ENCODE data around the gene EVC2. TPM values are rescaled to one million over a fixed set of nuclear protein-coding genes. Genes with fewer than 3 reads are reported as not detected.

Gene EVC2
- total RNA-seq, 1 donor from 2014 or later = 8.2 TPM

DNA sequence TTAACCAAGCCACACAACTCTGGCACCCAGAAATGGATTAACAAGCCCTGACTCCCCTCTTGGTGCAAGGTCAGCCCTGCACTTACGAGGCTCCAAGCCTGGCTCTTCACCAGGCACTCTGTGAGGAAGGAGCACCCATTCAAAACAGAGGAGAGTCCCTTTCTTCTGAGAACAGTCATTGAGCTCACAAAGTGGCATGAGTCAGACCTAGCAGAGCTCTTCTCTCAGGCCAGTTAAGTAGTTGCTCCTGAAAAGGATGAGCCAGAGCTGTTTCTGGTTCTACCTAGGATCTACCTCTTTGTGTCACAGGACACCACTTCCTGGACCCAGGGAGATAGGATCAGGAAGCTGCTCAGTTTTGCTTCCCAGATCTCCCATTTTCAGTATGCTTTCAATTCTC, 48.2 kb downstream of the EVC2 start:
- TF ChIP-seq, protein P1, sequence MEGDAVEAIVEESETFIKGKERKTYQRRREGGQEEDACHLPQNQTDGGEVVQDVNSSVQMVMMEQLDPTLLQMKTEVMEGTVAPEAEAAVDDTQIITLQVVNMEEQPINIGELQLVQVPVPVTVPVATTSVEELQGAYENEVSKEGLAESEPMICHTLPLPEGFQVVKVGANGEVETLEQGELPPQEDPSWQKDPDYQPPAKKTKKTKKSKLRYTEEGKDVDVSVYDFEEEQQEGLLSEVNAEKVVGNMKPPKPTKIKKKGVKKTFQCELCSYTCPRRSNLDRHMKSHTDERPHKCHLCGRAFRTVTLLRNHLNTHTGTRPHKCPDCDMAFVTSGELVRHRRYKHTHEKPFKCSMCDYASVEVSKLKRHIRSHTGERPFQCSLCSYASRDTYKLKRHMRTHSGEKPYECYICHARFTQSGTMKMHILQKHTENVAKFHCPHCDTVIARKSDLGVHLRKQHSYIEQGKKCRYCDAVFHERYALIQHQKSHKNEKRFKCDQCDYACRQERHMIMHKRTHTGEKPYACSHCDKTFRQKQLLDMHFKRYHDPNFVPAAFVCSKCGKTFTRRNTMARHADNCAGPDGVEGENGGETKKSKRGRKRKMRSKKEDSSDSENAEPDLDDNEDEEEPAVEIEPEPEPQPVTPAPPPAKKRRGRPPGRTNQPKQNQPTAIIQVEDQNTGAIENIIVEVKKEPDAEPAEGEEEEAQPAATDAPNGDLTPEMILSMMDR (IDR thresholded peaks at IDR 0.05; ENCODE audit: insufficient read depth, low read length, severe bottlenecking) = no peak
- peaks cover 10% of the 10 kb centered on the region for H3K36me3 ChIP-seq (ENCODE audit: control insufficient read depth, insufficient read depth, low read length)
- FAIRE-seq (no peak), DNase-seq (ENCODE audit: low read depth) (peak; percentile 44)
- no peak overlapping the region for H3K4me3 ChIP-seq (ENCODE audit: low read depth, low read length)
- no peaks in the 10 kb centered on the region for H3K27me3 ChIP-seq (ENCODE audit: control insufficient read depth, insufficient read depth, low read length)

DNA sequence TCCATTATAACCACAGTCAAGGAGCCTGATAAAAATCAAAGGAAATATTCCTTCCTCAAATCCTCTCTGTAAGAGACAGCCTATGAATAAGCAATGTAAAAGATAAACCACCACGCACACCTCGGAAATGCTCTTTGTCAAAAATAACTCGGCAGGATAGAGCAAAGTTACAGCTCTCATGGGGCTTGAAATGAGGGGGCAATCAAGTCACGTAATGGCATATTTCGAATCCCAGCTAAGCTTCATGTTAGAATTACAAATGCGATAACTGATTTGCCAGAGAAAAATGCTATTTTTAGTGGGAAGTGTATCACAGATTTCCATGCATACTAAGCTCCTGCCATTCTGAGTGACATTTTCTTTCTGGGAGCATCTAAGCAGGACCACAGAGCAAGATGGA, 49.4 kb downstream of the EVC2 start:
- DNase-seq (ENCODE audit: low read depth) = no peak
- Histone ChIP-seq H3K4me3 (ENCODE audit: low read depth, low read length) (no peak overlapping the region), H3K36me3 (ENCODE audit: control insufficient read depth, insufficient read depth, low read length) (peaks cover 15% of the 10 kb centered on the region), H3K27me3 (ENCODE audit: control insufficient read depth, insufficient read depth, low read length) (no peaks in the 10 kb centered on the region)
- TF ChIP-seq, protein P1 (IDR thresholded peaks at IDR 0.05; ENCODE audit: insufficient read depth, low read length, severe bottlenecking) = no peak
- no peak for FAIRE-seq

DNA sequence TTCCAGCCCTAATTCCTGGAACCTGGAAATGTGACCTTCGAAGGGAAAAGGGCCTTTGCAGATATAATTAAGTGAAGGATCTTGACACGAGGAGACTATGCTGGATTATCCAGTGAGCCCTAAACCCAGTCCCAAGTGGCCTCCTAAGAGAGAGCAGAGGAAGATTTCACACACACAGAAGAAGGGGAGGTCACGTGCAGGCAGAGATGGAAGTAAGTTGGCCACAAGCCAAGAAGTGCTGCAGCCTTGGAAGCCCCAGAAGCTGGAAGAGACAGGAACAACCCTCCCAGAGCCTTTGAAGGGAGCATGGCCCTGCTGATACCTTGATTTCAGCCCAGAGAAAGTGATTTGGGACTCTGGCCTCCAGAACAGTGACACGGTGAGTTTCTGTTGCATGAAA, 51.9 kb downstream of the EVC2 start:
- TF ChIP-seq, protein P1 (IDR thresholded peaks at IDR 0.05; ENCODE audit: insufficient read depth, low read length, severe bottlenecking) = no peak
- peaks cover 13% of the 10 kb centered on the region for H3K36me3 ChIP-seq (ENCODE audit: control insufficient read depth, insufficient read depth, low read length)
- FAIRE-seq = no peak
- no peak overlapping the region for H3K4me3 ChIP-seq (ENCODE audit: low read depth, low read length)
- no peak for DNase-seq (ENCODE audit: low read depth)
- no peaks in the 10 kb centered on the region for H3K27me3 ChIP-seq (ENCODE audit: control insufficient read depth, insufficient read depth, low read length)

DNA sequence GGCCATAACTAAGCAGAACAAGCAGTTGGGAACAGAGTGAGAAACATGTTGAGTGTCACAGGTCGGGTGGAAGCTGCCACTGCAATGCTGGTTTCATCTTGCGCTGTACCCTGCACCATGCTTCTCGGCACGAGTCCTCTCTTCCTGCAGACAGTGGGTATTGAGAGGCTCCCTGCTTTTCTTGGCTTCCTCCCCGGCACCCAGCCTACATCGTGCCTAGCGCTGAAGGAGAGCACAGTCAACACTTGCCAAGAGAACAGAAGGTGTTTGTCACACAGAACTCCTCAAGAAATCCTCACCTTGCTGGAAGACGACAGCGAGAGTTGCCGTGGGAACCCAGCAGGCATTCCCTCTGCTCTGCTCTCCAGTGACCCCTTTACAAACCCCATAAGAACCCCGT, 53.6 kb downstream of the EVC2 start:
- no peaks in the 10 kb centered on the region for H3K27me3 ChIP-seq (ENCODE audit: control insufficient read depth, insufficient read depth, low read length)
- DNase-seq (ENCODE audit: low read depth) (no peak), FAIRE-seq (no peak)
- no peak overlapping the region for H3K4me3 ChIP-seq (ENCODE audit: low read depth, low read length)
- TF ChIP-seq, protein P1 (IDR thresholded peaks at IDR 0.05; ENCODE audit: insufficient read depth, low read length, severe bottlenecking) = no peak
- peaks cover 13% of the 10 kb centered on the region for H3K36me3 ChIP-seq (ENCODE audit: control insufficient read depth, insufficient read depth, low read length)

DNA sequence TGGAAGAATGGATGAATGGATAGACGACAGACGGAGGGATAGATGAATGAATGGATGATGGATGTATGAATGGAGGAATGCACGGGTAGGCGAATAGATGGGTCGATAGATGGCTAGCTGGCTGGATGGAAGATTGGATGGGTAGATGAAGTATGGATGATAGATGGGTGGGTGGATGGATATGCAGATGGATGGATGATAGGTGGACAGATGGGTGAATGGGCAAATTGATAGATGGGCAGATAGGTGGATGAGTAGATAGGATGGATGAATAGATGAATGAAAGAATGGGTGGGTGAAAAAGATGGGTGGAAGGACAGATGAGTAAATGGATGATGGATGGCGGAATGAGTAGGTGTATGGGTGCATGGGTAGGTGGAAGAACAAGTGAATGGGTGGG, 57.3 kb downstream of the EVC2 start:
- Histone ChIP-seq H3K36me3 (ENCODE audit: control insufficient read depth, insufficient read depth, low read length) (peaks cover 10% of the 10 kb centered on the region), H3K27me3 (ENCODE audit: control insufficient read depth, insufficient read depth, low read length) (no peaks in the 10 kb centered on the region), H3K4me3 (ENCODE audit: low read depth, low read length) (no peak overlapping the region)
- DNase-seq (ENCODE audit: low read depth) (no peak), FAIRE-seq (no peak)
- TF ChIP-seq, protein P1 (IDR thresholded peaks at IDR 0.05; ENCODE audit: insufficient read depth, low read length, severe bottlenecking) = no peak

DNA sequence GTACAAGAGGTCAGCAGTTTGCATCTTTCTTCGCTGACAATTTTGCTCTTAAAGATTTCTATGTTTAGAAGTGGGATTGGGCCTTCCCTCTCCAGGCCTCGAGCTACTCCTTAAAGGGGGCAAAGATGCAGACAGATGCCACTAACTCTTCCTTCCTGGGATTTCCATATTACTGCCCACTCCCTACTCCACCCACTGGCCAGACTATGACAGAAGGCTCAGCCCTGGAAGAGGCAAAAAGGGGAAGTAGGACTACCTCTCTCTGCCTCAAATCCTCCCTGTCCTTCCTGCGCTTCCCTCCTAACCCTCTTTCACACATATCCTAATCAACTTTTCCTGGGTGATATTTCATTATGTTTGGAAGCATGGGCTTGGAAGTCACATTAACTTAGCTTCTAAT, 58.3 kb downstream of the EVC2 start:
- FAIRE-seq = no peak
- DNase-seq (ENCODE audit: low read depth) = no peak
- TF ChIP-seq, protein P1 (IDR thresholded peaks at IDR 0.05; ENCODE audit: insufficient read depth, low read length, severe bottlenecking) = no peak
- no peaks in the 10 kb centered on the region for H3K27me3 ChIP-seq (ENCODE audit: control insufficient read depth, insufficient read depth, low read length)
- no peak overlapping the region for H3K4me3 ChIP-seq (ENCODE audit: low read depth, low read length)
- peaks cover 9% of the 10 kb centered on the region for H3K36me3 ChIP-seq (ENCODE audit: control insufficient read depth, insufficient read depth, low read length)

Data from bronchial epithelial cell (primary cell).